Measurements from ENCODE around the gene GSTM2.

GSTM2 gene

GRCh38 chr1:109667452-109668122, at the start of gene GSTM2:
GSTM2 (plus strand) TSS chr1:109668057; CDS start chr1:109668116, 59 bp downstream.
- peak; percentile 65 for DNase-seq

GRCh38 chr1:109618661-109619575, 48.9 kb upstream of the GSTM2 start:
- DNase-seq = peak; percentile 50

GRCh38 chr1:109619576-109620400, 48.1 kb upstream of the GSTM2 start, which contains the start of the genes AMPD2 and GNAT2:
AMPD2 (plus strand) TSS chr1:109619837; CDS start chr1:109621176, 1,339 bp downstream.
GNAT2 (minus strand) TSS chr1:109619616; CDS start chr1:109612870, 6,746 bp downstream.
- peak; percentile 95 for DNase-seq

GRCh38 chr1:109620401-109620791, 47.5 kb upstream of the GSTM2 start:
- no peak for DNase-seq

GRCh38 chr1:109620841-109621286, 47.0 kb upstream of the GSTM2 start:
- peak; percentile 94 for DNase-seq

GRCh38 chr1:109621379-109622136, 46.3 kb upstream of the GSTM2 start:
- DNase-seq = no peak

GRCh38 chr1:109622137-109622892, 45.5 kb upstream of the GSTM2 start:
- DNase-seq = no peak

- DNase-seq = no peak
These were observed 45.0 kb upstream of the GSTM2 start for GRCh38 chr1:109622895-109623294.

GRCh38 chr1:109623601-109624161, 44.2 kb upstream of the GSTM2 start:
- no peak for DNase-seq

GRCh38 chr1:109624201-109625010, 43.5 kb upstream of the GSTM2 start:
- DNase-seq = no peak

GRCh38 chr1:109625176-109625575, 42.7 kb upstream of the GSTM2 start:
- DNase-seq = no peak

GRCh38 chr1:109625601-109626560, 42.0 kb upstream of the GSTM2 start:
- DNase-seq = no peak

GRCh38 chr1:109626682-109627408, 41.0 kb upstream of the GSTM2 start:
- no peak for DNase-seq

GRCh38 chr1:109627692-109628399, 40.0 kb upstream of the GSTM2 start:
- no peak for DNase-seq

- DNase-seq = no peak
These were observed 39.1 kb upstream of the GSTM2 start for GRCh38 chr1:109628540-109629321.

GRCh38 chr1:109629372-109630030, 38.4 kb upstream of the GSTM2 start:
- DNase-seq = no peak
